GM18907 (cell line): ENCODE measurements around the gene ZNHIT6.

Experiments used
- ATAC-seq: cut with Tn5 transposase; IDR thresholded peaks from one replicate; pipeline ENCODE4 v1.9.1; 2021; ENCODE audit warnings: mild to moderate bottlenecking, moderate library complexity; ENCODE audit not compliant: unreplicated experiment

ZNHIT6 gene

DNA sequence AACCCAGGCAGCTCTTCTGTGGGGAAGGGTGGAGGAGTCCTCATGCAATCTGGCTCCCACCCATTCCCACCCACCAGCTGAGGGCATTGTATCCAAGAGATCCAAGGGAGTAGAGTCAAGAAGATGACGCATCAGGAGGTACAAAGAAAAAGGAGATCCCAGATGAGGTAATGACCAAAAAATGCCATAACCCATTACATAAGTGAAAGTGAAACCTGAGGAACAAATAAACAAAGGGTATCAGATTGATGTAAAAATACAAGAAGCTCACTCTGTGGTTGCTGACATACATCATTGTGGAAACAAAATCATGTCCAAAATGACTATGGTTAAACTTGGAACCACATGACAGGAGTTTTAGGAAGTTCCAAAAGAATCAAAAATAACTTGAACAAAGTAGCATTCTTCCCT lies 85.2 kb downstream of the ZNHIT6 start:
- ATAC-seq: no peak

GRCh38 chr1:85621430-85621829 lies 86.8 kb downstream of the ZNHIT6 start:
- no peak for ATAC-seq

GRCh38 chr1:85617633-85618100 lies 90.6 kb downstream of the ZNHIT6 start:
- ATAC-seq: no peak

- ATAC-seq: no peak
Observed at GRCh38 chr1:85616736-85617135, 91.5 kb downstream of the ZNHIT6 start.

- ATAC-seq: no peak
Observed at GRCh38 chr1:85616364-85616705, 91.9 kb downstream of the ZNHIT6 start.

GRCh38 chr1:85615586-85616363 lies 92.5 kb downstream of the ZNHIT6 start:
- no peak for ATAC-seq

DNA sequence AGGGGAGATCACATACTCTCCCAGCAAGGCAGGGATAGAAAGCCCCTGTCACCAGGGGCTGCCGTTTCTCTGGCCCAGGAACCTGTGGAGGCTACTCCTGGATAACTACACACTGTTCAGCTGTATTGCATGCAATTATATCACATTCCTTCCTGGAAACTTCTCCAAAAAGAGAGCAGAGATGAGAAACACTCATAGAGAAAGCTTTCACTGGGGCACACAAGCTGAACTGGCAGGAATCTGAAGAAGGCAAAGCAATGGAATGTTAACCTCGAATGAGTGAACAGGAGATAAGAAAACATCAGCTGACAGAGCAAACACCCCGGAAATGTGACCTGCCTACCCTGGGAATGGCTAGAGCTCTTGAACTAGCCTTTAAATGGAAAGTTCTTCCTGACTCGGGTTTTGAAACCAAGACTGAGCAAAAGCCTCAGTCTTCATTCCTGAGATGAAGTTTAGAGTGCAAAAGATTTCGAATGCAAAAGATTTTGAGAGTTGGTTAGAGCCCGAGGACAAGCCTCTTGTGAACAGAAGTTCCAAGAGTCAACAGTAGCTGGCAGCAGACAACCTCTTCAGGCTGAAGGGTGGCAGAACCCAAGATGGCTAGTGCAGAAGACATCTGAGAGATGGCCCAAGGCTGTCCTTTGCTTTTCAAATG lies 95.4 kb downstream of the ZNHIT6 start:
- no peak for ATAC-seq

- ATAC-seq: no peak
Observed at GRCh38 chr1:85611856-85612255, 96.4 kb downstream of the ZNHIT6 start.

DNA sequence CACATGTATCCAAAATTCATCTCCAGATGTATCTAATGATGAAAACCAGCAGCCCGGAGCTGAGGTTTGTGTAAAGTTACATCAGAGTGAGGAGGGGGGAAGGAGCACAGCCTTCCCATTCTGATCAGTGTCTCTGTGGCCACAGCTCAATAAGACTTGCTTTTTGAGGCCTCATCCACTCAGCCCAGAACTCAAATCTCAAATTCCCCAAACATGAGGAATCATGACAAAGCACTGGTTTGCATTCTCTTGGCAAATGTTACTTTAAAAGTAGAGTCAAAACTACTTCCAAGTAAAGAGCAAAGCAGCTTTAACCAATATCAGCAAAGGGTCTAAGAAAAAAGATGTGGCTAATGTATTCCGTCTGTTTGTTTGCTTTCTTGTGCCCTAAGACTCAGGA lies 96.8 kb downstream of the ZNHIT6 start:
- no peak for ATAC-seq

DNA sequence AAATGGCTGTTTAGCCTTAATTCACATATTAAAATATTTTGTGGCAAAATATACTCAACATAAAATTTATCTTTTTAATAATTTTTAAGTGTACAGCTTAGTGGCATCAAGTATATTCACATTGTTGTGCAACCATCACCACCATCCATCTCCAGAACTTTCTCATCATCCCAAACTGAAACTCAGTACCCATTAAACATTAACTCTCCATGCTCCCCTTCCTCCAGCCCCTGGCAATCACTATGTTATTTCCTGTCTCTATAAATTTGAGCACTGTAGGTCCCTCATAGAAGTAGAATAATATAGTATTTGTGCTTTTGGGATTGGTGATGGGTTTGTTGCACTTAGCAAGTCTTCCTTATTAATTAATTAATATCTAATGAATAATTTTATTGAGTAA lies 98.3 kb downstream of the ZNHIT6 start:
- ATAC-seq: no peak

DNA sequence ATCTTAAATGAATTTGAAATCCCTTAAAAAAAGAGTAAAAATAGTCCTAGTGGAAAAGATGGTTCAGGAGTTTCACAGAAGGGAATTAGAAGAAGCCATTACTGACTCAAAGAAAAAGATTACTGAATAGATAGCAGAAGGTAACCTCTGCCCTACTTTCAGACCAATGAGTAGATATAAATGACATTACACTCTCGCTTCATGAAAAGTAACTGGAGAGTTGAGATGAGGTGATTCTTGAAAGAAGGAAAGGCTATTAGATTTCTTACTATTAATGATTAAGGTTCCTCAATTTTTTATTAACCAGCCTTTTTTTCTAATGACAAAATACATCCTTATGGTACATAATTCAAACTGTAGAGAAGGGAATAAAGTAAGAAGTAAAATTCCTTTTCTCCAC lies 99.4 kb downstream of the ZNHIT6 start:
- no peak for ATAC-seq

DNA sequence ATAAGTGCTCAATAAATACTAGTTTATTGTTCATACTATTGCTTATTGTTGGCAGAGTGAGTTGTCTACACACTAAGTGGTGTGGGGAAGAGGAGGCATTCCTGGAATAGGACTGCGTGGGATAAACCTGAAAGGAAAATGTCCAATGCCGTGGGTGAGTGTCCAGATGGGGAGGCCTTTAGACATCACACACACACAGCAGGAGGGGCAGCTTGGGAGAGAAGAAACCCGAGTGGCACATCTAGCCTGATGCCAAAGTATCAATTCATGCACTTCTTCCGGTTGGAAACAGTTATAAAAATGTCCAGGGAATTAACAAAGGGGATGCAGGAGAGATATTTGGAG lies 100.3 kb downstream of the ZNHIT6 start:
- no peak for ATAC-seq

DNA sequence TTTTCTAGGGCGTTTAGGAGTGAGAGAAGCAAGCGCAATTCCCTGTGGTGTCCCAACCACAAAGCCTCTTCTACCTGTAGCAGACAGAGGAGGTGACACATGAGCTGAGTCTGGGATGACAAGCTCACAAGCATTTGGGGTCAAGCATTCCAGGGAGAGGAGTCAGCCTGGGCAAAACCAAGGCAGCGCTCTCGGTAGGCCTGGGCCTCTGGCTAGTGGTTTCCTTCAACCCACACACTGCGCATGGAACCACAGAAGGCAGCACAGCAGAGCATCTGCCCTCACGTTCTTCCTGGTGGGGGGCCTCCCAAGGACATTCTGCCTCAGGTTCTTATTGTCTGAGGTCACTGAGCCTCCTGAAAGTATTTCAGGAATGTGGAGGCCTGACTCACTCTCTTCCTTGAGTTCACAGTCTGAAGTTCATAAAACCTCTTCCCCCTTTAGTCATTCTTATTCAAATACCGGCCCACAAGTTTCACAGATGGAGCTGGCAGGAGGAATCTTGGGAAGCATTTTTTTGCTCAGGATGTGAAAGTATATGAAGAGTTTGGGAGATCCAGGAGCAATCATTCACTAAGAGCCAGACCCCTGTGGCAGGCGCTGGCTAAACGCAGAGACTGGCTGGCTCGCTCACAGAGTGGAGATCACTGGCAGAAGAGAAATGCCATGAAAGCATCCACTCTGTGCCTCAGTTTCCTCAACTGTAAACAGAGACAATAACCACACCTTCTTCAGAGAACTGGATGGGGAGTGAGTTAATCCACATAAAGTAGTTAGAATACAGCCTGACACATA lies 100.9 kb downstream of the ZNHIT6 start:
- ATAC-seq: no peak

DNA sequence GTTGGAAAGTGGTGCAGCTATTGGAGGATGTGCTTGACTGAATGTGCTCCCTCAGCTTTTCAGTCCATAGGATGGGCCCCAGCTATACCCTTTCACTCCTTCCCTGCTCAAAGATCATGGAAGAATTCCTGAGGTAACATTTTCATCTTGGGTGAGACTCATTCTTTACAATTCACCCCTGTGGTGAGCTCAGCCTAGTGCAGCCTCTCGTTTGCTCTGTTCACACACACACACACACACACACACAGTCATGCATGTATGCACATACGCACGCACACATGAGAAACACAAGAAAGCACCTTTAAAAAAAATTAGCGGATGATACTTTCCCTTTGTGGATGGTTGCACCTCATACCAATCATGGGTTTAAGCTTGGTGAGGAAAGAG lies 101.8 kb downstream of the ZNHIT6 start:
- ATAC-seq: no peak

GRCh38 chr1:85605484-85606413 lies 102.5 kb downstream of the ZNHIT6 start:
- no peak for ATAC-seq

GRCh38 chr1:85604298-85604997 lies 103.8 kb downstream of the ZNHIT6 start:
- no peak for ATAC-seq

DNA sequence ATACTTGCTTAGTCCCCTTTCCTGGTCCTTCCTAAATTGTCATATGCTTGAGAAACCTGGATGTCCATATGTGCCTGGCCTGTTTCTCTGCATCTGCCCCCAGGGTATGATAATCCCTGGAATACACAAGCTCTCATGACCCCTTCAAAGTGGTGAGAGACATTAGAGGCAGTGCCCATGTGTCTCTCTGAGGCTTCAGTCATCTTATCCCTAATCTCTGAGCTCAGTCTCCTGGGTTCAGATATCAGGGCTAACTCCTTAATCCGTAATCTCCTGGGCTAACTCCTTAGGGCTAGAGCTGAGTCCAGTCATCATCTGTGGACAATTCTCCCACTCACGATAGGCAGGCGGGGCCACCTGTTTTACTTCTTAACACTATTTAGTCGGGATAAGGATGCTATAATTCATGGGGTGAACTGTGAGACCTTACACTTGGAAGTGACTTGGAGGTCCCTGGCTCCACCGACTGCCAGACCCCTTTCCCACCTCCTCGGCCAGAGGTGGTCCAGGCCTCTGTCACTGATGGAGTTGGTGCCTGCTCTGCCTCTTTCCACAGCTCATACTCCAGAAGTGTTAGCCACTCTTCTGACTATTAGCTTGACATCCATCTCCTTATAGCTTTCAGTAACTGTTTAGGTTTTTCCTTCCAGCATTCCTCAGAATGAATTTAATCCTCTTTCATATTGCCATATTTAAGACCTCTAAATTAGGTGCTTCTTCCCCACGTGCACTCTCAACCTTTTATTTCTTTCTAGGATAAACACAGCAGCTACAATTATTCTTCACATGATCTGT lies 105.0 kb downstream of the ZNHIT6 start:
- ATAC-seq: no peak

GRCh38 chr1:85602571-85602970 lies 105.7 kb downstream of the ZNHIT6 start:
- no peak for ATAC-seq

DNA sequence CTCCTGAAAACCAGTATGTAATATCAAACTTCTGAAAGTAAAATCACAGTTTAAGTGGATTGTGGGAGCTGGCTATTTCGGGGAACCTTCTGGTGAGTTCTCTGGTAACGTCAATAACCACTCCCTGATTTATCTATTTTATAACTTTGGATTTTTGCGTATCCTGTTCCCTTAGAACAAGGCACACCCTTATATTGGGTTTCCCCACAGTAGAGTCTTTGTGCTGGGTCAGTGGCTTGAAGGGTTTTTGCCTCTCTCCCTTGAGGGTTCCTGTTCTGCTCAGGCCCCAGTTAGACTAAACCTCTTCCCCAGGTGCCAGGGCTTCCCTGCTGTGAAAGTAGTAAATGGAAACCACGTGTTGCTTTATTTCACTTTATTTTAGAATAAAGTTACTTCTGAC lies 106.3 kb downstream of the ZNHIT6 start:
- ATAC-seq: no peak
